Caco-2 (cell line): ENCODE data around the gene EGR2. TPM values are rescaled to one million over a fixed set of nuclear protein-coding genes. Genes with fewer than 3 reads are reported as not detected.

Experiments used
- BruUV-seq: library from RNA; stranded (reverse); fragments of 400-500 nt; replicated peaks from 2 replicates; lab custom pipeline; 2021; lab: Mats Ljungman, UMichigan
- CTCF ChIA-PET: fragments of 300-600 bp; sonication (Branson Sonifier 250); formaldehyde crosslinking; loops from one replicate; lab custom pipeline; 2022; ENCODE audit warnings: antibody characterized with exemption; lab: Charles Lee
- POLR2A ChIA-PET: fragments of 300-600 bp; sonication (Branson Sonifier 250); formaldehyde crosslinking; loops from one replicate; lab custom pipeline; 2022; ENCODE audit warnings: antibody characterized with exemption; lab: Charles Lee
- DNase-seq, 2 experiments: peaks; one replicate each; pipeline versions ENCODE4 v3.0.0 to v3.0.0-alpha.2; 2020 to 2022
- H3K27me3 ChIP-seq: replicated peaks from 2 replicates; pipeline ENCODE4 v1.6.0; 2011; ENCODE audit warnings: low read length; ENCODE audit not compliant: control insufficient read depth, insufficient read depth
- H3K36me3 ChIP-seq: 2 replicates; pipeline ENCODE4 v1.5.1; 2011; ENCODE audit warnings: low read length; ENCODE audit not compliant: control insufficient read depth, insufficient read depth
- H3K4me1 ChIP-seq: fragments of 250-450 bp; sonication (Bioruptor Pico); 2 replicates; pipeline ENCODE4 v1.5.1; 2020; ENCODE audit warnings: mild to moderate bottlenecking
- H3K4me3 ChIP-seq: 2 replicates; pipeline ENCODE4 v1.5.1; 2011; ENCODE audit warnings: low read depth, mild to moderate bottlenecking, control low read depth, low read length
- H3K9me3 ChIP-seq: fragments of 250-450 bp; sonication (Bioruptor Pico); 2 replicates; pipeline ENCODE4 v1.5.1; 2020; ENCODE audit warnings: mild to moderate bottlenecking, moderate library complexity
- H3K27ac Mint-ChIP-seq: one replicate; pipeline ENCODE4 v1.8.0; 2022; ENCODE audit warnings: mixed read lengths; ENCODE audit not compliant: unreplicated experiment
- H3K27me3 Mint-ChIP-seq: one replicate; pipeline ENCODE4 v1.8.0; 2022; ENCODE audit warnings: mixed read lengths; ENCODE audit not compliant: insufficient read depth, unreplicated experiment
- H3K36me3 Mint-ChIP-seq: one replicate; pipeline ENCODE4 v1.8.0; 2022; ENCODE audit warnings: mild to moderate bottlenecking, mixed read lengths; ENCODE audit not compliant: insufficient read depth, unreplicated experiment
- H3K4me1 Mint-ChIP-seq: one replicate; pipeline ENCODE4 v1.8.0; 2022; ENCODE audit warnings: low read depth, mixed read lengths; ENCODE audit not compliant: unreplicated experiment
- H3K4me3 Mint-ChIP-seq: one replicate; pipeline ENCODE4 v1.8.0; 2022; ENCODE audit warnings: mild to moderate bottlenecking, moderate library complexity, mixed read lengths; ENCODE audit not compliant: unreplicated experiment
- H3K9me3 Mint-ChIP-seq: one replicate; pipeline ENCODE4 v1.8.0; 2022; ENCODE audit warnings: mixed read lengths; ENCODE audit not compliant: unreplicated experiment
- CTCF ChIP-seq, 2 experiments: fragments of 200-600 bp in 1 of 2; IDR thresholded peaks; 1 replicate in 1 of 2; 2 replicates in 1 of 2; pipeline versions ENCODE4 v1.5.1 to v1.8.0; 2011 to 2022; ENCODE audit warnings: antibody characterized with exemption in 1 of 2, control low read depth in 1 of 2, inconsistent platforms in 1 of 2, low read depth in 1 of 2, low read length in 1 of 2, mild to moderate bottlenecking in 1 of 2, moderate library complexity in 1 of 2; ENCODE audit not compliant: insufficient read depth in 1 of 2, severe bottlenecking in 1 of 2, unreplicated experiment in 1 of 2
- intact Hi-C: fragments of 100-400 bp; cut with micrococcal nuclease; formaldehyde crosslinking; loops from one replicate; pipeline ENCODE4 v1.10.0; 2022; ENCODE audit not compliant: unreplicated experiment
- total RNA-seq: library from RNA; stranded (reverse); gene quantifications from 2 replicates; pipeline ENCODE4 v1.2.3, GENCODE V29; 2022

Gene EGR2
- total RNA-seq, 1 experiment from 2014 or later: 0.61 TPM

GRCh38 chr10:62826273-62826672 lies 10.1 kb upstream of the EGR2 start:
- no peaks in the 10 kb centered on the region for H3K36me3 ChIP-seq
- no peaks in the 10 kb centered on the region for H3K9me3 ChIP-seq
- H3K36me3 Mint-ChIP-seq: no peaks in the 10 kb centered on the region
- no peak for DNase-seq
- no peaks in the 10 kb centered on the region for H3K4me1 Mint-ChIP-seq
- H3K27me3 ChIP-seq: peaks cover 2% of the 10 kb centered on the region; the same call in 1 of the 2 replicates
- no peaks in the 10 kb centered on the region for H3K4me1 ChIP-seq
- intact Hi-C loops: no loop called here
- no peak for TF ChIP-seq CTCF (IDR thresholded peaks at IDR 0.05; ENCODE audit: insufficient read depth in 1 of 2, low read depth in 1 of 2, low read length in 1 of 2, severe bottlenecking in 1 of 2, unreplicated experiment in 1 of 2)
- no peak overlapping the region for H3K4me3 ChIP-seq
- peaks cover 10% of the 10 kb centered on the region for H3K27me3 Mint-ChIP-seq
- no peaks in the 10 kb centered on the region for H3K9me3 Mint-ChIP-seq
- no peak overlapping the region for H3K27ac Mint-ChIP-seq
- POLR2A ChIA-PET: no interaction called here
- CTCF ChIA-PET: interaction anchor here (1.0 kb wide), 1 partner anchor 8 kb away, joined by 4 read pairs; no protein-coding TSS in a partner anchor
- no TSS peak for BruUV-seq
- no peak overlapping the region for H3K4me3 Mint-ChIP-seq

GRCh38 chr10:62820586-62820985 lies 4.4 kb upstream of the EGR2 start:
- intact Hi-C loops: no loop called here
- peaks cover 25% of the 10 kb centered on the region for H3K27me3 Mint-ChIP-seq
- no peak for TF ChIP-seq CTCF (IDR thresholded peaks at IDR 0.05; ENCODE audit: insufficient read depth in 1 of 2, low read depth in 1 of 2, low read length in 1 of 2, severe bottlenecking in 1 of 2, unreplicated experiment in 1 of 2)
- DNase-seq: no peak
- BruUV-seq: no TSS peak
- no peak overlapping the region for H3K4me3 ChIP-seq
- peaks cover 10% of the 10 kb centered on the region for H3K4me1 ChIP-seq
- CTCF ChIA-PET: no interaction called here
- H3K4me1 Mint-ChIP-seq: peaks cover 18% of the 10 kb centered on the region
- POLR2A ChIA-PET: no interaction called here
- no peaks in the 10 kb centered on the region for H3K9me3 ChIP-seq
- H3K9me3 Mint-ChIP-seq: no peaks in the 10 kb centered on the region
- no peak overlapping the region for H3K27ac Mint-ChIP-seq
- no peaks in the 10 kb centered on the region for H3K36me3 ChIP-seq
- peaks cover 3% of the 10 kb centered on the region; the same call in 1 of the 2 replicates for H3K27me3 ChIP-seq
- H3K36me3 Mint-ChIP-seq: peaks cover 14% of the 10 kb centered on the region
- no peak overlapping the region for H3K4me3 Mint-ChIP-seq

- no peaks in the 10 kb centered on the region for H3K9me3 Mint-ChIP-seq
- intact Hi-C loops: loop anchor here (5.0 to 10.0 kb wide), 4 partner anchors 72 to 982 kb away; partner anchors contain the start of gene RTKN2
- DNase-seq: no peak
- ChIA-PET CTCF (interaction anchor here (1.2 to 1.7 kb wide), 3 partner anchors 209 to 338 kb away, joined by 3 to 38 read pairs (median 6); no protein-coding TSS in a partner anchor), POLR2A (no interaction called here)
- Histone ChIP-seq H3K36me3 (no peaks in the 10 kb centered on the region), H3K9me3 (no peaks in the 10 kb centered on the region), H3K4me1 (peaks cover 17% of the 10 kb centered on the region), H3K27me3 (peaks cover 11% of the 10 kb centered on the region), H3K4me3 (no peak overlapping the region)
- no peak overlapping the region for H3K27ac Mint-ChIP-seq
- peaks cover 20% of the 10 kb centered on the region for H3K4me1 Mint-ChIP-seq
- peaks cover 16% of the 10 kb centered on the region for H3K36me3 Mint-ChIP-seq
- peaks cover 36% of the 10 kb centered on the region for H3K27me3 Mint-ChIP-seq
- no TSS peak for BruUV-seq
- no peak overlapping the region for H3K4me3 Mint-ChIP-seq
- no peak for TF ChIP-seq CTCF (IDR thresholded peaks at IDR 0.05; ENCODE audit: insufficient read depth in 1 of 2, low read depth in 1 of 2, low read length in 1 of 2, severe bottlenecking in 1 of 2, unreplicated experiment in 1 of 2)
Observed at GRCh38 chr10:62819141-62819920, 3.2 kb upstream of the EGR2 start.
